ENCODE measurements around the gene ISY1.
"Not testable (repeated sequence)": the region's sequence is repeated elsewhere in the genome, so short reads cannot be mapped to it uniquely, and the experiment has no call there.

ISY1 gene

GRCh38 chr3:129119365-129120100 is 41.3 kb downstream of the ISY1 start:
- DNase-seq: no peak

GRCh38 chr3:129118745-129119144 is 42.1 kb downstream of the ISY1 start:
- DNase-seq: no peak

- no peak for DNase-seq
These were observed 43.7 kb downstream of the ISY1 start for GRCh38 chr3:129117134-129117533.

GRCh38 chr3:129116482-129116946 is 44.3 kb downstream of the ISY1 start:
- no peak for DNase-seq

- no peak for DNase-seq
These were observed 46.4 kb downstream of the ISY1 start for GRCh38 chr3:129114455-129114854.

- no peak for DNase-seq
These were observed 48.4 kb downstream of the ISY1 start for GRCh38 chr3:129112308-129113052.

GRCh38 chr3:129111076-129111780 is 49.6 kb downstream of the ISY1 start:
- DNase-seq: not testable (repeated sequence)

GRCh38 chr3:129107793-129108192 is 53.1 kb downstream of the ISY1 start:
- no peak for DNase-seq

- DNase-seq: no peak
These were observed 53.8 kb downstream of the ISY1 start for GRCh38 chr3:129106866-129107565.

- no peak for DNase-seq
These were observed 54.5 kb downstream of the ISY1 start for GRCh38 chr3:129106320-129106719.

- no peak for DNase-seq
These were observed 55.0 kb downstream of the ISY1 start for GRCh38 chr3:129105862-129106261.

GRCh38 chr3:129104498-129105079 is 56.3 kb downstream of the ISY1 start:
- no peak for DNase-seq

- no peak for DNase-seq
These were observed 56.8 kb downstream of the ISY1 start for GRCh38 chr3:129104051-129104450.

- no peak for DNase-seq
These were observed 57.6 kb downstream of the ISY1 start for GRCh38 chr3:129103296-129103695.

GRCh38 chr3:129101370-129102138 is 59.3 kb downstream of the ISY1 start:
- DNase-seq: no peak

GRCh38 chr3:129100274-129100673 is 60.6 kb downstream of the ISY1 start:
- no peak for DNase-seq

- DNase-seq: no peak
These were observed 65.6 kb downstream of the ISY1 start for GRCh38 chr3:129095285-129095684.

- not testable (repeated sequence) for DNase-seq
These were observed 72.6 kb downstream of the ISY1 start for GRCh38 chr3:129088312-129088711.

- DNase-seq: peak; percentile 7
These were observed 73.0 kb downstream of the ISY1 start for GRCh38 chr3:129087904-129088303.

- DNase-seq: no peak
These were observed 73.6 kb downstream of the ISY1 start for GRCh38 chr3:129087138-129087702.

- DNase-seq: no peak
These were observed 75.0 kb downstream of the ISY1 start for GRCh38 chr3:129085818-129086217.

All from NCI-H1105 treated with DMSO at 0.1 percent for 48 hours (cell line).